AG09309 (cell line): Measurements from ENCODE around the gene LINC00237.

ENCODE experiments used
- DNase-seq: peaks from one replicate; pipeline ENCODE4 v3.0.0-alpha.2; 2010; ENCODE audit warnings: low read depth
- H3K4me3 ChIP-seq: 2 replicates; pipeline ENCODE4 v1.5.1; 2011; ENCODE audit warnings: mild to moderate bottlenecking, low read depth, low read length, moderate library complexity; ENCODE audit not compliant: control insufficient read depth
- TF ChIP-seq, protein P1 (sequence below): IDR thresholded peaks from 2 replicates; pipeline ENCODE4 v1.5.1; 2011; ENCODE audit warnings: mild to moderate bottlenecking, low read depth, low read length, inconsistent platforms; ENCODE audit not compliant: insufficient read depth, control insufficient read depth; ENCODE audit errors: missing control alignments

LINC00237 gene

DNA sequence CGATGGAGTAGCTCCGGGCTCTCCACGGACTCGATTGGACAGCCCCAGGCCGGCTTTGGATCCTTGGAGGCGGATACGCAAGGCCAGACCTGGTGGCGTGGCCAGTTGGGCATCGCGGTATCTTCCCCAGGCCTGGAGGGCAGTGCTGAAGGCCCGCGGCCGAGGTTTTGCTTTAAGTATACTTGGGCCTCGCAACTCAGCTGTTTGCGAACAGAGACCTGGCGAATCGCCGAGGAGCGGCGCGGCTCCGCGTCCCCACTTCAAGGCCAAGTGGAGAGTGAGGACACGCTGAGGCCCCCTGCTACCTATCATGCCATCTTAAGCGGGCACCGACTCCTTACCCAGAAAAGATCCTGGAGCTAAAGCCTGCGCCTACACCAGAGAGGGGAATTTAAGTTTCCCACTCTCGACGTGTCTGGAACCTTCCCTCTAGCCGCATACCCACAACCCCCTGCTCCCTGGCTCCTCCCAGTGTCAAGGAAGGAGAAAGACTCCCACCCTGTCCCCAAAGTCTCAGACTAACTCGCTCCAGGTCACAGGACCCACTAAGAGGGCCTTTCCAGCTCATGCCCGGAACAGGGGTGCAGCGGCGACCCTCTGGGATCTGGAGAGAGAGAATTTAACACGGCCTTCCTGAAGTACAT, 4.1 kb downstream of the LINC00237 start:
- no peak for DNase-seq
- TF ChIP-seq, protein P1, sequence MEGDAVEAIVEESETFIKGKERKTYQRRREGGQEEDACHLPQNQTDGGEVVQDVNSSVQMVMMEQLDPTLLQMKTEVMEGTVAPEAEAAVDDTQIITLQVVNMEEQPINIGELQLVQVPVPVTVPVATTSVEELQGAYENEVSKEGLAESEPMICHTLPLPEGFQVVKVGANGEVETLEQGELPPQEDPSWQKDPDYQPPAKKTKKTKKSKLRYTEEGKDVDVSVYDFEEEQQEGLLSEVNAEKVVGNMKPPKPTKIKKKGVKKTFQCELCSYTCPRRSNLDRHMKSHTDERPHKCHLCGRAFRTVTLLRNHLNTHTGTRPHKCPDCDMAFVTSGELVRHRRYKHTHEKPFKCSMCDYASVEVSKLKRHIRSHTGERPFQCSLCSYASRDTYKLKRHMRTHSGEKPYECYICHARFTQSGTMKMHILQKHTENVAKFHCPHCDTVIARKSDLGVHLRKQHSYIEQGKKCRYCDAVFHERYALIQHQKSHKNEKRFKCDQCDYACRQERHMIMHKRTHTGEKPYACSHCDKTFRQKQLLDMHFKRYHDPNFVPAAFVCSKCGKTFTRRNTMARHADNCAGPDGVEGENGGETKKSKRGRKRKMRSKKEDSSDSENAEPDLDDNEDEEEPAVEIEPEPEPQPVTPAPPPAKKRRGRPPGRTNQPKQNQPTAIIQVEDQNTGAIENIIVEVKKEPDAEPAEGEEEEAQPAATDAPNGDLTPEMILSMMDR, result no peak
- H3K4me3 ChIP-seq, result no peak overlapping the region

GRCh38 chr20:21101453-21101931, 4.7 kb downstream of the LINC00237 start:
- no peak overlapping the region for H3K4me3 ChIP-seq
- DNase-seq, result no peak
- TF ChIP-seq, protein P1, result no peak

- no peak for DNase-seq
- TF ChIP-seq, protein P1, result no peak
- no peak overlapping the region for H3K4me3 ChIP-seq
These were observed 5.3 kb downstream of the LINC00237 start for GRCh38 chr20:21100578-21101452.

DNA sequence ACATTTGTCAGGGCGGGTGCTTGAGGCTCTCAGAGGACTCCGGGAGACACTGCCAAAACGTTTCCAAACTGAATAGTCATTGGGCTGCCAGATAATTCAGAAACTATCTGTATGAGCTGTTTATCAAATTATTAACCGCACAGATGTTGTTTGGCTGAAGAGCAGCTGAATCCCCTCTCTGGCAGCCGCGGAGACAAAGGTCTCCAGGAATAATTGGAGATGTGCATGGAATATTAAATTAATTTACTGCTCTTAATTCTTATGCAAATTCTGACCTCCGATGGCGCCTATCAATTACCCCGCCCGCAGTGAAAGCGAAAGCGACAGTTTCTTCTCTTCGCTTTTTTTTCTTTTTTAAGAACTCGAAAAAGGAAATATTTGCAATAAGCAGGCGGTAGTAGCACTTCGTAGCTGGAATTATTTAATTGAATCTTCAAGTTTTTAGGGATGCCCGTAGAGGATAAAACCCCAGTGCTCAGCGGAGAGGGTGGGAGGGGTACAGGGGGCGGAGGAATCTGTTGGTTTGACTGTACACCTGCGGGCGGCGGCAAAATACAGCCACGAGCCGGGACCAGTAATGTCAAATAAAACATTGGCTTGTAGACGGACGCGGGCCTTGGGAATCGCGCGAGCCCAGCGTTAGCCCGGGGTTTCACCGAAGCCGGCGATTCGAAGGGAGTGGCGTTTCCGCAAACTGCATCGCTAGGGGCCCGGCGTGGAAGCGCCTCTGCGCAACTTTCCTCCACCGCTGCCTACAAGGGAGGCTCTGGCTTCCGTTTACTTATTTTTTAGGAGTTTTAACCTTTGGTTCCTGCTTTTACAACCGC, 6.2 kb downstream of the LINC00237 start:
- H3K4me3 ChIP-seq, result peak overlapping the region; percentile 7
- no peak for DNase-seq
- TF ChIP-seq, protein P1, result no peak

DNA sequence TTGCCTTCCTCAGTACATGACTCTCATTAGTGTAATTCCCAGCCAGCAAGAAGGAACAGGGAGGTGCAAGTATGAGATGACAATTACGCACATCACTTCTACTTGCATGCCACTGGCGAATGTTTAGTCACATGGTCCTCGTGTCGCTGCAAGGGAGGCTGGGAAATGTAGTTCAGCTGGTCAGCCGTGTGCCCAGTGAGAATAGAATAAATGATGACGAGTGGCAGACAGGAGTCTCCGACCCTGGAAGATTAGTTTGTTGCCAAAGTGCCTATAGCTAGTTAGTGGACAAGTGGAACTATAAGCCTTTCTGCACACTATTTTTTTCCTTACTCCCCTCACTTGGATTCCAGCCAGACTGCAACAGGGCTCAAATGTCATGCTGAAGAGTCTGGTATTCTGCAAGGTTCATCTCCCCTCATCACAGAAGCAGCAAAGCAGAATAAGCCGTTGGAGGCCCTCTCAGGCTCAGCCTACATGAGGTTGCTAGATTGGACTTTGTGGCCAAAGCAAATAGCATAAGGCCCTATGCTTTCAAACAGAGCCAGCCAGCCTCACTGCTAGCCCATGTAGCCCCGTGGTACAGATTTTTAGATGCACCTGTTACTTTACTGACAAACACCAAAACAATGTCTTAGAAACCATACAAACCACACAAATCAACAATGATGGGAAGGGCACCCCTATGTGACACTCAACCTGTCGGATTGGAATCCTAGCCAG, 9.7 kb downstream of the LINC00237 start:
- DNase-seq, result no peak
- TF ChIP-seq, protein P1, result no peak
- no peak overlapping the region for H3K4me3 ChIP-seq

- no peak for DNase-seq
- no peak overlapping the region for H3K4me3 ChIP-seq
- TF ChIP-seq, protein P1, result no peak
These were observed 13.4 kb downstream of the LINC00237 start for GRCh38 chr20:21092806-21093205.
